GM21576 (cell line): Measurements from ENCODE around the gene PHLDA2.
"Not testable (repeated sequence)": the region's sequence is repeated elsewhere in the genome, so short reads cannot be mapped to it uniquely, and the experiment has no call there.

Experiments used
- ATAC-seq: cut with Tn5 transposase; IDR thresholded peaks from one replicate; pipeline ENCODE4 v1.9.1; 2021; ENCODE audit warnings: mild to moderate bottlenecking, moderate library complexity; ENCODE audit not compliant: unreplicated experiment

The PHLDA2 gene

DNA sequence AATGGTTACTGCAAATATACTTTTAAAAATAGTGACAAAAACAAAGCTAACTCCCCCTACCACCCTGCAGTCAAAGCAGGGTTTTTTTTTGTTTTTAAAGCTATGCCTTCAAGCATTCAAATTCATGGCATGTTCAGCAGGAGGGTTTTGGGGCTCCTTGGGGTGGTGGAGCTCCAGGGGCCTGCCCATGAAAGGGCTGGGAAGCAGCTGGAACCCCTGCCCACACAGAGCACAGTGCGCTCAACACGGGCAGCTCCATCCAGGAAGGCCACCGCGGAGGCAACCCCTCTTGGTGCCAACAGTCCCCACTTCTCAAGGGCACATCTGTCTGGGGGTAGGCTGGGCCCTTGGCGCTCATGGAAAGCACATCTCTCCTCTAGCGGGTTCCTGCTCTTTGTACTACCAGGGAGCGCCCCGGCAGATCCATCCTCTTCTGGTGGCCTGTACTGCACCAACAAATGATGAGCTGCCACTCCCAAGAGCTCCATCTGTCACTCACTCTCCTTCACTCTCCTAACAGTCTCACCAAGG, 16.6 kb upstream of the PHLDA2 start:
- no peak for ATAC-seq

DNA sequence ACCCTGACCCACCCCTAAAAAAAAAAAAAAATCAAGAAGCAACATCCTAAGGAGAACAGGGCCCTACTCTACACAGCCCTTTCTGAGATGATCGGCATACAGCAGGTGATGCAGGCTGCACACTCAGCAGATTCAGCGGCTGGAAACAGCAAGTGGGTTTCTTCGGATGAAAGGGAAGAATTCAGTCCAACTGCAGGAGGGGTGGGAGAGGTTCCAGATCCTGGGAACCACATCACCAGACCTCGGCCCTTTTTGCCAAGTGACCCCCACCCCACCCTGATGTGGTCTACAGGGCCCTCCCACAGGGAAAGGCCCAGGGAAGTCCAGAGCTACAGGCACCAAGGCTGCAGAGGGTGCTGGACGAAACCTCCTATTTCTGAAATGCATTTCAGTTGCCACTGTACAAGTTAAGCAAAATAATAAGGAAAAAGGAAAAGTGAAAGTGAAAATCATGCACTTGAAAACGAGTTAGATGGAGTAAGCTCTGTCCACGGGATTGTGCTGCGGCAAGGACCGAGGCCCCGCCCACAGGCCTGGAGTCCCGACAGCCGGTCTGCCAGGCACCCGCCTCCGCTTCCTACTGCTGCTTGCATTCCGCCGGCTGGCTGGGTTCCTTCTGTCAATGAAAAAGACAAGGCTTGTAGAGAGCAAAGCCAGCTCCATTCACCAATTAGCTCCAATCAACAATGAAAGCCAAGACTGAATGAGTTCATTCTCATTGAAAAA, 16.0 kb upstream of the PHLDA2 start:
- ATAC-seq, result no peak

DNA sequence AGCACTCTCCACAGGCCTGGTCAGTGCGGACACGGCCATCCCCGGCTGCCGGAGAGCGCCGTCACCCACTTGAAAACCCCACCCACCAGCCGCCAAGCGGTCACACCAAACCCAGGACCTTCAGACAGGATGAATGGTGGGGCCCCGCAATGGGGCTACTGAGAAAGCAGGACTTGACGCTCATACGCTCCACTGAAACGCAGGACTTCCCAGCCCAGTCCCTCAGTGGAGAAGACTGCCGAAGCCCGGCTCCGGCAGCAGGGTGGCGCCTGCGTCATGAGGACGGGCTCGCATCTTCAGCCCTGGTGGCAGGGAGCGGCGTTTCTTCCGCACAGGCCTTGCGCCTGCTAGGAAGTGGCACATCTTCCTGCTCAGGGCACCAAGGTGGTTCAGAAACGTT, 15.3 kb upstream of the PHLDA2 start:
- no peak for ATAC-seq

DNA sequence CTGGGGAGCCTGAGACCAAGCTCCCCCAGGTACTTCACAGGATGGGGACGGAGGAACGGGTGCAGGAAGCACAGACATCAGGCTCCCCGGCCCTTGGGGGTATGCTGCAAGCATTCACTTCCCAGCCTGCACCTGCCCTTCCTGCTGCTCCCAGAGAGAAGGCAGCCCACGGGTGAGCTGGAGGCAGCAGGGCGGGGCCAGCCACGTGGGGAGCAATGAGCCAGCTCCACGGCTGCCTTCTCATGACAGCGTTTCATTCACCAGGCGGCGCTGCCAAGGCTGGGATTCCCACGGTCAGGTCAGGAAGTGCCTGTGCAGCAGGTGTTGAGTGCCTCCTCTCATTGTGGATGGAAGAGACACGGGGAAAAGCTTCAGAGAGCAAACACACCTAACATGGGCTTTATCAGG, 14.5 kb upstream of the PHLDA2 start:
- no peak for ATAC-seq

DNA sequence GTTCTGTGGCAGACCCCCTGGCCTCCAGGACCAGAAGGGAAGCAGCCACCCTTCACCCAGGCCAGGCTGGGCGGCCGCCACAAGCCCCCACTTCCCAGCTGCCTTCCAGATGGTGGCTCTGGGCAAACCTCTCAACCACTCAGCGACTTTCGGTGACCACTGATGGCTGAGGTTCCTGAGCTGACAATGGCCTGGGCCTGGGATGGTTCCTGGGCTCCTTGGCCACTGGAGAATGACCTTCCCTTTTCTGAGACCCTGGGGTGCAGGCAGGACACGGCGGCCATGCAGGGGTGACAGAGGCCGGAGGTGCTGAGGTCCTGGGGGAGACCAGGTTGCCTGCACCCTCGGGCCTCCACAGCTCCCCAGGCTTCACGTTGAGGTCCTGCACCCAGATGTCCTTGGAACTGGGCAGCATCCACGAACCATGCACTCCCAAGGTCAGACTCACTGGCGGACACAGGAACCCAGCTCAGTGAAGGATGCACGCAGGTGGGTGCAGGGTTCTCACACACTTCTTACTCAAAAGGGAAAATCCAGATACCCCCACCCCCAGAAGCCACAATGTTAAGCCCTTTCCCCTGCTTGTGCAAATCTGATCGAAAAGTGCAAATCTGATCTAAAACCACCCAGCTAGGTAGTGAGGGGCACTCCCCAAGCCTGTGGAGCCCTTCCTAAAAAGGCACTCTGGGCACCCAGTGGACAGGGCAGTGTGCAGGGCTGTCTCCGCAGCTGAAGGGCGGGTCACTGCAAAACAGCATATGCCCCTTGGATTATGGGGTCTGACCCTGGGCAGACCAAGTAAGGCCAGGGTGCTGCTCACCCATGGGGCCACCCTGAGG, 13.9 kb upstream of the PHLDA2 start:
- ATAC-seq, result no peak

DNA sequence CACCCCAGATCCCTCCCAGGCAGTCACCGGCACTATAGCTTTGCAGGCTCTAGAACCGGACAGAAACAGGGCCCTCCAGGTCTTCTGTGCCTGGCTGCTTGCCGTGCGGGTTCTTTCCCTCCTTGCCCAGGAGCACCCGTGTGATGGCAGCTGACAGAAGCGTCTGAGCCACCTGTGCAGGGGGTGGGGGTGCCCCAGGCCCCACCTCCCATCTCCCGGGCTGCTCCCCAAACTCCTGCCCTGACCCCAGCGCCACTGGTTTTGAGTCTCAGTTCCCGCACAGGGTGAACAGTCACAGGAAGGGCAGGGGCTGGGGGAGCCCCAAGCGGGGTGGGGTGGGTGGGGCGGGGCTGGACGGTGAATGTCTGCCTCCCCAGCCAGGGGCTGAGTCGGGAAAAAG, 13.2 kb upstream of the PHLDA2 start:
- ATAC-seq, result no peak

DNA sequence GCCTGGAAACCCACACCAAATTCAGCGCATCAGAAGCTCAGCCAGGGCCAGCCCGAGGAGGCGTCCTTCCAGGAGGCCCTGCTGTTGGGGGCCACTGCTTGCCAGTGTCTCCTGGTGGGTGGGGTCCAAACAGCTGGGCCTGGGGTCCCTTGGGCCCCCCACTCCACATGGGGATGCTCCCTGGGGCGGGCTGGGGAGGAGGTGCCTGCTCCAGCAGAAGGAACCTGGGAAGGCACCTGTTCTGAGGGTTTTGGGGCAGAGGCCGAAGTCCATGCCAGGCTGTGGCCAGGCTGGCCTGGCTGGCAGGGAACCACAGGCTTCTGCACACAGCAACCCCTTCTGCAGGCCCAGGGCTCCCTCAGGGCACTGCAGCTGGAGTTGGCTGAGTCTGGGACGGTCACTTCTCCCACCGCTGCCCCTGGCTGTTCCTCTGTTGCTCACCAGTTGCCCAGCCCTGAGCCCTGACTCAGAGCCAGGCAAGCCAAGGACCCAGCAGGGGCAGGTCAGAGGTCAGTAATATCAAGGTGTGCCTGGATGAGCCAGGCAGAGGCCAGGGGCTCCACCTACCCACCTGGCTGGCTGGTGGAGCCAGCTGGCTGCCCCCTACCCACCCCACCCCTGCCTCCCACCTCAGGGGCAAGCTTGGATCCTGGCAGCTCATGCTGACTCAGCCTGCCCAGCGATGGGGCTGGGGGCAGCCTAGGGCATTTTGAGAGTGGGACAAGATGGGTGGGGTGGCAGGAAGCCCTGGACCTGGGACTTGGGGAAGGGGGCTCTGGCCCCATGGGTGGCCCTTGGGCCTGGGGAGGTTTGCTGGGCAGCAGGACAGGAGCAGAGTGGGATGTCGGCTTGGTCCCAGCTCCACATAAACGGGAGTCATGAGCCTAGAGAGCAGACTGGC, 12.0 kb upstream of the PHLDA2 start:
- no peak for ATAC-seq

DNA sequence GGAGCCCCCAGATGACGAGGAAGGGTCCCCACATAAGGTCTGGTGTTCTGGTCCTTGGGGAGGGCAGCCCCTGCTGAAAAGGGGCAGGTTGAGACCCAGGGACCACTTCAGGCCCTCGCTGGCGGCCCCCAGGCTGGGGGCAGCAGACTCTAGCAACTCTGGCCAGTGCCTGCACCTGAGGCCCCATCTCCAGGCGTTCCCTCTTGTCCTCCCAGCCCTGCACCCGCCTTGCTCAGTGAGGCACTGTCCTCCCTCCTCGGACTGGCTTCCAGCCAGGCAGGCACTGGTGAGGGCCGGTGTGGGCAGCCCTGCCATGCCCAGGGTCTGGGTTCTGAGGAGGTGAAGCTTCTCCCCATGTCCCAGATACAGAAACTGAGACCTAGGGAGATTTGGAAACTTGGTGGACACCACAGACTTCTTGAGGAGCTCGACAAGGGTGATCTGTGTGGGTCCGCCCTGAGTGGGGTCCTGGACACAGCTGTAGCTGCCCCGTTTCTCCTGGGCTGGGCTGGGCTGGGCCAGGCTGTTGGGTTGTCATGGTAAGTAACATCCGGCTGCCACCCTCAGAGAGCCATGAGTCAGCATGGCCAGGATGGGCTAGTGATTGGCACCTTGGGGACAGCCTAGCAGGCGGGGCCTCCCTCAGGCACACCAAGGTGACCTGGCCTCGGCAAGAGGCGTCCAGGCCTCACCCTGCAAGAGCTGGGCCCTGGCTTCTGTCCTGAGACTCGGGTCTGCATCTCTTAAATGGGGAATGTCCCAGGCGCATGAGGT, 11.1 kb upstream of the PHLDA2 start:
- no peak for ATAC-seq

DNA sequence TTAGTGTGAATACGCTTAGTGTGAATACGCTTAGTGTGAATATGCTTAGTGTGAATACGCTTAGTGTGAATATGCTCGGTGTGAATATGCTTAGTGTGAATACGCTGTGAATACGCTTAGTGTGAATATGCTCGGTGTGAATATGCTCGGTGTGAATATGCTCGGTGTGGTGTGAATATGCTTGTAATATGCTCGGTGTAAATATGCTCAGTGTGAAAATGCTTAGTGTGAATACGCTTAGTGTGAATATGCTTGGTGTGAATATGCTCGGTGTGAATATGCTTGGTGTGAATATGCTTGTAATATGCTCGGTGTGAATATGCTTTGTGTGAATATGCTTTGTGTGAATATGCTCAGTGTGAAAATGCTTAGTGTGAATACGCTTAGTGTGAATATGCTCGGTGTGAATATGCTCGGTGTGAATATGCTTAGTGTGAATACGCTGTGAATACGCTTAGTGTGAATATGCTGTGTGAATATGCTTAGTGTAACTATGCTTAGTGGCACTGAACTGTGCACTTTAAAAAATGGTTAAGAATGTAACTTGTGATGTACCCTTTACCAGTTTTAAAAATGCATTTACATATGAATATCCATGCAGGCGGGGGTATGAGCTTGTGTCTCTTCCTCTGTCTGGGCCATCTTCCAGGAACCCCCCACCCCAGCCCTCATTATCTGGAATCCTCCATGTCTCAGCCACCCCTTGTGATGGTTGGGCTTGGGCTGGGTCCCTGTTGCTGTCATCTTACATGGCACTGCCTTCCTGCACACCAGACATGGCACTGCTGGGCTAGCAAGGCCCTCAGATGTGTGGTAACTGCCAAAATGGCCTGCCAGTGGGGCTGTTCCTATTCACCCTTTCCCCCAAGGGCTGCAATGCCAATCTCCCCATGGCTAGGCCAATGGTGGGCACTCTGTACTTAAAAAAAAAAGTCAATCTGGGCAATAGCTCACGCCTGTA, 9.5 kb upstream of the PHLDA2 start:
- not testable (repeated sequence) for ATAC-seq

DNA sequence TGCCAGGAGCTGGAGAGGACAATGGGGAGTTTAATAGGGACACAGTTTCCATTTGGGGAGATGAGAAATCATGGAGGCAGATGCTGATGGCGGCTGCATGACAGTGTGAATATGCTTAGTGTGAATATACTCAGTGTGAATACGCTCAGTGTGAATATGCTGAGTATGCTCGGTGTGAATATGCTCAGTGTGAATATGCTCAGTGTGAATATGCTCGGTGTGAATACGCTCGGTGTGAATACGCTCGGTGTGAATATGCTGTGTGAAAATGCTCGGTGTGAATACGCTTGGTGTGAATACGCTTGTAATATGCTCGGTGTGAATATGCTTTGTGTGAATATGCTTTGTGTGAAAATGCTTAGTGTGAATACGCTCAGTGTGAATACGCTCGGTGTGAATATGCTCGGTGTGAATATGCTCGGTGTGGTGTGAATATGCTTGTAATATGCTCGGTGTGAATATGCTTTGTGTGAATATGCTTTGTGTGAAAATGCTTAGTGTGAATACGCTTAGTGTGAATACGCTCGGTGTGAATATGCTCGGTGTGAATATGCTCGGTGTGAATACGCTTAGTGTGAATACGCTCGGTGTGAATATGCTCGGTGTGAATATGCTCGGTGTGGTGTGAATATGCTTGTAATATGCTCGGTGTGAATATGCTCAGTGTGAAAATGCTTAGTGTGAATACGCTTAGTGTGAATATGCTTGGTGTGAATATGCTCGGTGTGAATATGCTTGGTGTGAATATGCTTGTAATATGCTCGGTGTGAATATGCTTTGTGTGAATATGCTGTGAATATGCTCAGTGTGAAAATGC, 8.6 kb upstream of the PHLDA2 start:
- not testable (repeated sequence) for ATAC-seq

DNA sequence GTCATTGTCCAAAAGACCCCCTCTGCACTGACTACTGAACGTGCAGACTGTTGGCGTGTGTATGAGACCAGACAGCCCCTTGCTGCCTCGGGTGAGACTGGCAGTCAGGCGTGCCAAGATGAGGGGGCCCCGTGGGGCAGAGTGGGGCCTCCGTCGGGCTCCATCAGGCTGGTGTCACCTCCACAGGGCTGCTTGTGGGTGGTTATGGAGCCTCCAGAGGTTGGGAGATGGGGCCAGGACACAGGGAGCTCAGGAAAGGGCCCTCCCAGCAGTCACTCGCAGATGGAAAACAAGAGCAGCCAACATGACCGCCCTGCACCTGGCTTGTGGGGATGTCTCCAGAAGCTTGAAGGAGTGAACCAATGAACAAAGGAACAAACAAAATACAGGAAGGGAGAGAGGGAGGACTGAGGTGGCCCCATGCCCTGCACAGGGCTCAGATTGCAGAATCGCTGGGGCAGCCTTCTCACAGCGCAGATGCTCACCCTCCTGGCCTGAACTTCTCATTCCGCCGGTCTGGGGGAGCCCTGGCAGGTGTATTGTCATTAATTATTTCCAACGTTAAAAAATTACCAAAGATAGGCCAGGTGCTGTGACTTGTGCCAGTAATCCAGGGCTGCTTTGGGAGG, 5.5 kb upstream of the PHLDA2 start:
- no peak for ATAC-seq

DNA sequence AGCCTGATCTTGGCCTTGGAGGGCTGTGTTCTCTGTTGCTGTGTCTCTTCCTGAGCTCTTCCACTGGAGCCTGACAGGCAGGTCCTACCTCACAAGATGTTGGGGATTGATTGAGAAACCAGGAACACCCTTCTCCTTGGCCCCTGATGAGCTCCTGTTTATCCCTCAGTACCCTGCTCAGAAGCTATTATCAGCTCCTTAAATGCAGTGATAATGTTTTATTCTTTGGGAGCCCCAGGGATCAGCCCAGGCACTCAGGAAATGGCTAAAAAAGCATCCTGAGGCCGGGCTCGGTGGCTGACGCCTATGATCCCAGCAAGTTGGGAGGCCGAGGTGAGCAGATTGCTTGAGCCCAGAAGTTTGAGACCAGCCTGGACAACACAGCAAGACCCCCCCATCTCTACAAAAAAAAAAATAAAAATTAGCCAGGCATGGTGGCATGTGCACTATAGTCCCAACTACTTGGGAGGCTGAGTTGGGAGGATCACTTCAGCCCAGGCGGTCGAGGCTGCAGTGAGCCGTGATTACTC, 4.9 kb upstream of the PHLDA2 start:
- no peak for ATAC-seq

DNA sequence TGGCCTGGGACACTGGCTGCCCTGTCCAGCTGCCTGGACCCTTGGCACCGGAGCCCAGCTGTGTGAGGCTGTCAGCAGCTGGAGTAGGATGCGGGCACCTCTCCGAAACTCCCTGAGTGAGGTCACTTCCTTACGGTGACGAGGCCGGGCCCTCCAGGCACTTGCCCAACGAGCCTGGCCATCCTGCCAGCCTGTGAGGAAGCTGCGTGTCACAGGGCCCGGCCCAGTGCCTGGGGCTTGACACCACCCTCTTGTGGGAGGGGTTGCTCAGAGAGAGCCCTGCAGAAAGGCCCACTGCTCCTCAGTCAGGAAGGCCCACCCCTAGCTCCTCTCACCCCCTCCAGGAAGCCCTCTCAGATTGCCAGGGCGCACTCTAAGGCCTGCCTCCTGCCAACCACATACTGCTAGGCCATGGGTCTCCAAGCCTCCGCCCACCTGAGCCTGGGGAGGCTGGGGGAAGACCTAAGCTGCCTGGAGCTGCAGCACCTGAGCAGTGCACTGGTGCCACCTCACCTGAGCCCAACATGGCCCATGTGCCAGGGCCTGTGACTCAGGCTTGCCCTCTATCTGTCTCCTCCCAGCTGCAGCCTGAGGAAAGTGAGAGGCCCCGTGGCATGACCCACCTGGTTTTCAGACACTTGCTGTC, 4.3 kb upstream of the PHLDA2 start:
- ATAC-seq, result no peak

DNA sequence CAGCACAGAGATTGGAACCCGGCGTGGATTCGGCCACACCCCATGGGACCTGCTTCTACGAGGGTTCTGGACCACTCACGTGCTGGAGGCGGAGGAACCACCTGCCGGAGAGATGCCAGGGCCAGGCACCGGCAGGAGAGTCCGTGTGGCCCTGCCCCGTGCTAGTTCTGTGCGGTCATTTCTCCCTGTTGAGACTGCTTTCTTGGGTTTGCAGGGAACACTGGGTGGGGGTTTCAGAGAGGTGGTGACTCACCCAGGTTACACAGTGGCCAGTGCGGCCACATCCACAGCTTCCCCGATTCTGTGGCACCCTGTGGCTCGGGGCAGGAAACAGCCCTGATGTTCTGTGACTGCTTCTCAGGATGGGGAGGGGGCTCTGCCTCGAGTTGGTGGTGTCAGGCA, 3.6 kb upstream of the PHLDA2 start:
- ATAC-seq, result no peak

DNA sequence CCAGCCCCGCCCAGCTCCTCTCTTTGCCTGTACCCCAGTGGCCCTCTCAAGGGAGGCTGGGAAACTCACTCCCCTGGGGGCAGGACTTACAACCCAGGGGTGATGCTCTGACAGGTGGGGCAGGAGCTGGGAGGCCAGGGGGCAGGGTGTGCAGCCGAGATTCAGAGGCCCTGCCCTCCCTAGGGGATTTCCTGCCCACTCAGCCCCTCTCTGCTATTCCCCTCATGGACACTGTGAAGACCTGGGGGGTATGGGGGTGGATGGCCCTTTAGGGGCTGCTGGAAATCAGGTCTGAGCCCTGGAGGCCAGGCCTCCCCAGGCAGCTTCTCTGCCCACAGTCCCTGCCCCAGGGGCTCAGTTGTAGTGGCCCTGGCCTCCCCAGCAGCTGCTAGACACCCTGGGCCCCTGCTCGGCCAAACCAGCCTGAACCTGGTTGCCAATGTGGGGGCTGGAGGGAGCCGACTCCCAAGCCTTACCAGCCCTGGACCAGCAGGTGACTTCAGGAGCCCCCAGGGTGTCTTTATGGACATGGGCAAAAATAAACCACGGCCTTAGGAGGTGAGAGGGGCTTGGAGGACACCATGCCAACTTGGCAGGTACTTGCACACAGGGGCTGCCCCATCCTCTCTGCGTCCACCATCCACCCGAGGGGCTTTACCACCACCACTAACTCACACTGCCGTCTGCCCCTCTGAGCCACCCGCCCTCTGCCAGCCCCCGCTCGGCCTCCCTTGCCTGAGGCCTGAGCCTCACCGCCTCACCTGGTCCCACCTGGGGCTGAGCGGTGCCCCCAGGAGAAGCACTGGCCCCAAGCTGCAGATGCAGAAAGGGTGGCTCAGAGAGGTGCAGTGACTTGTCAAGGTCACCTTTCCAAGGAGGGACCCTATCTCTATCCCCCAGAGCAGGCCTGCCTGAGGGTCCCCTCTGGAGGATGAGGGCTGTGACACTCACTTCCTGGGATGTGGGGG, 2.8 kb upstream of the PHLDA2 start:
- no peak for ATAC-seq

DNA sequence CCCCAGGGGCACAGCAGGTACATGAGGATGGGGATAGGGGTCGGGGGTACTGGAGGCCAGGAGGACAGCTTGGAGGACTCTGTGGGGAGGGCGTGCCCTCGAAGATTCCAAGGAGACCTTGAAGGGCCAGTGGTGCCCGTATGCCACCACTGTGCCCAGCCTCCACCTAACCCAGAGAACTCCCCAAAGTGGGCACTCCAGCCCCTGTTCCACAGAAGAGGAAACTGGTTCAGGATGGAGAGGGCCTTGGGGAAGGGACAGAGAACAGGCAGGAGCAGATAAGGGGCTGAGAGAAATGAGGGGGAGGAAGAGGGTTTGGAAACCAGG, 2.2 kb upstream of the PHLDA2 start:
- no peak for ATAC-seq
